ENCODE data around the gene AMPH. TPM values are rescaled to one million over a fixed set of nuclear protein-coding genes. Genes with fewer than 3 reads are reported as not detected.
"Not testable (repeated sequence)": the region's sequence is repeated elsewhere in the genome, so short reads cannot be mapped to it uniquely, and the experiment has no call there.

AMPH gene
- total RNA-seq, 1 experiment from 2014 or later = not detected

GRCh38 chr7:38574086-38574485 is 57.1 kb downstream of the AMPH start:
- Histone ChIP-seq H3K9ac (ENCODE audit: low read length) (no peak overlapping the region), H3K4me2 (ENCODE audit: low read length) (no peak overlapping the region), H3K27me3 (ENCODE audit: insufficient read depth, low read length) (peaks cover 5% of the 10 kb centered on the region; the same call in 1 of the 2 replicates), H3K4me3 (replicated peaks in 1 of 2; ENCODE audit: low read depth in 1 of 2, low read length in 2 of 2) (no peak overlapping the region), H4K20me1 (ENCODE audit: insufficient read depth) (no peaks in the 10 kb centered on the region), H3K79me2 (ENCODE audit: insufficient read depth, low read length) (no peaks in the 10 kb centered on the region), H3K9me2 (ENCODE audit: insufficient read depth) (no peaks in the 10 kb centered on the region), H3K4me1 (ENCODE audit: control insufficient read depth in 1 of 2, insufficient read depth in 2 of 2, low read length in 2 of 2) (no peaks in the 10 kb centered on the region), H2AFZ (ENCODE audit: low read depth, low read length, poor library complexity, severe bottlenecking) (no peak overlapping the region), H3K36me3 (ENCODE audit: control insufficient read depth in 1 of 2, insufficient read depth in 2 of 2, low read length in 2 of 2) (no peaks in the 10 kb centered on the region), H3K9me3 (ENCODE audit: control insufficient read depth in 1 of 2, insufficient read depth in 1 of 2, low read depth in 1 of 2, low read length in 2 of 2) (no peaks in the 10 kb centered on the region), H3K27ac (ENCODE audit: low read depth, low read length) (no peak overlapping the region)
- ATAC-seq (no peak), DNase-seq (ENCODE audit: low read depth, low spot score) (no peak)
- ChIA-PET RAD21 (ENCODE audit: low non-redundant PET in 1 of 2, low total read pairs in 2 of 2, uncharacterized antibody in 2 of 2, unreplicated experiment in 2 of 2) (no interaction called here), CTCF (no interaction called here), POLR2A (no interaction called here)
- intact Hi-C loops (cut with micrococcal nuclease) = no loop called here
- TF ChIP-seq TCF7L2 (IDR thresholded peaks at IDR 0.05; ENCODE audit: borderline replicate concordance, extremely low read depth, insufficient read depth, insufficient read length) (no peak), CTCF (IDR thresholded peaks at IDR 0.05 in 2 of 3, conservative IDR thresholded peaks at IDR 0.05 in 1 of 3; ENCODE audit: borderline replicate concordance in 1 of 3, insufficient read depth in 1 of 3, low read depth in 2 of 3, low read length in 2 of 3) (no peak), FOSL1 (IDR thresholded peaks at IDR 0.05; ENCODE audit: low read depth) (no peak), SP1 (IDR thresholded peaks at IDR 0.05; ENCODE audit: low read depth) (no peak), ZBTB33 (IDR thresholded peaks at IDR 0.05; ENCODE audit: extremely low read depth, insufficient replicate concordance, low read length) (no peak)
- no TSS peak for BruUV-seq (replicated peaks)

DNA sequence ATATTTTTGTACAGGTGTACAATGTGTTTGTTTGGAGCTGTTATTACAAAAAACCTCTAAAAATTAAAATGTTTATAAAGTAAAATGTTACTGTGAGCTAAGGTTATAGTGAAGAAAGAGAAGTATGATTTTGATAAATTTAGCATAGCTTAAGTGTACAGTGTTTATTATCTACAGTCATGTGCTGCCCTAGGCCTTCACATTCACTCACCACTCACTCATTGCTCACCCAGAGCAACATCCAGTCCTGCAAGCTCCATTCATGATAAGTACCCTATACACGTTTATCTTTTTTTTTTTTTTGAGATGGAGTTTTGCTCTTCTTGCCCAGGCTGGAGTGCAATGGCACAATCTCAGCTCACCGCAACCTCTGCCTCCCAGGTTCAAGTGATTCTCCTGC is 59.6 kb downstream of the AMPH start:
- H3K36me3 ChIP-seq (ENCODE audit: control insufficient read depth in 1 of 2, insufficient read depth in 2 of 2, low read length in 2 of 2); POLR2A ChIA-PET; intact Hi-C loops (cut with micrococcal nuclease); H3K4me1 ChIP-seq (ENCODE audit: control insufficient read depth in 1 of 2, insufficient read depth in 2 of 2, low read length in 2 of 2); H4K20me1 ChIP-seq (ENCODE audit: insufficient read depth); RAD21 ChIA-PET (ENCODE audit: low non-redundant PET in 1 of 2, low total read pairs in 2 of 2, uncharacterized antibody in 2 of 2, unreplicated experiment in 2 of 2); H3K27me3 ChIP-seq (ENCODE audit: insufficient read depth, low read length); H3K79me2 ChIP-seq (ENCODE audit: insufficient read depth, low read length); DNase-seq (ENCODE audit: low read depth, low spot score); H3K9me3 ChIP-seq (ENCODE audit: control insufficient read depth in 1 of 2, insufficient read depth in 1 of 2, low read depth in 1 of 2, low read length in 2 of 2); H3K27ac ChIP-seq (ENCODE audit: low read depth, low read length); H3K4me2 ChIP-seq (ENCODE audit: low read length); ATAC-seq; CTCF ChIA-PET; H3K9ac ChIP-seq (ENCODE audit: low read length); H3K9me2 ChIP-seq (ENCODE audit: insufficient read depth); BruUV-seq (replicated peaks); H2AFZ ChIP-seq (ENCODE audit: low read depth, low read length, poor library complexity, severe bottlenecking); H3K4me3 ChIP-seq (replicated peaks in 1 of 2; ENCODE audit: low read depth in 1 of 2, low read length in 2 of 2): not testable (repeated sequence)

All from HCT116 (cell line).